Measurements from ENCODE around the gene OR3A2.
"Not testable (repeated sequence)": the region's sequence is repeated elsewhere in the genome, so short reads cannot be mapped to it uniquely, and the experiment has no call there.

Gene OR3A2

GRCh38 chr17:3385869-3386816 lies at the start of gene OR3A2:
Gene OR3A2 (minus strand): TSS chr17:3386308.
- no peak for DNase-seq (ENCODE audit: low read depth)

GRCh38 chr17:3433741-3434140 lies 47.6 kb upstream of the OR3A2 start, which contains the start of gene OR1E2:
Gene OR1E2 (minus strand): TSS chr17:3433841. CDS start chr17:3433841, 0 bp downstream.
- DNase-seq (ENCODE audit: low read depth): no peak

- not testable (repeated sequence) for DNase-seq (ENCODE audit: low read depth)
Observed at GRCh38 chr17:3433215-3433614, 47.1 kb upstream of the OR3A2 start.

- no peak for DNase-seq (ENCODE audit: low read depth)
Observed at GRCh38 chr17:3418222-3418621, 32.1 kb upstream of the OR3A2 start.

GRCh38 chr17:3415610-3416009 lies 29.5 kb upstream of the OR3A2 start:
- DNase-seq (ENCODE audit: low read depth): no peak

GRCh38 chr17:3412216-3412615 lies 26.1 kb upstream of the OR3A2 start:
- DNase-seq (ENCODE audit: low read depth): not testable (repeated sequence)

GRCh38 chr17:3411070-3411469 lies 25.0 kb upstream of the OR3A2 start, which contains the start of gene OR3A3:
Gene OR3A3 (plus strand): TSS chr17:3411370.
- no peak for DNase-seq (ENCODE audit: low read depth)

- DNase-seq (ENCODE audit: low read depth): not testable (repeated sequence)
Observed at GRCh38 chr17:3403856-3404255, 17.7 kb upstream of the OR3A2 start.

GRCh38 chr17:3401786-3402185 lies 15.7 kb upstream of the OR3A2 start:
- no peak for DNase-seq (ENCODE audit: low read depth)

- no peak for DNase-seq (ENCODE audit: low read depth)
Observed at GRCh38 chr17:3400055-3400454, 13.9 kb upstream of the OR3A2 start.

- DNase-seq (ENCODE audit: low read depth): no peak
Observed at GRCh38 chr17:3398310-3398709, 12.2 kb upstream of the OR3A2 start, which contains the start of gene OR1E1. Gene OR1E1 (minus strand): TSS chr17:3398410. CDS start chr17:3398410, 0 bp downstream.

GRCh38 chr17:3397801-3398200 lies 11.7 kb upstream of the OR3A2 start:
- not testable (repeated sequence) for DNase-seq (ENCODE audit: low read depth)

- DNase-seq (ENCODE audit: low read depth): no peak
Observed at GRCh38 chr17:3389791-3390190, 3.7 kb upstream of the OR3A2 start.

GRCh38 chr17:3381957-3382356 lies 4.2 kb downstream of the OR3A2 start:
- no peak for DNase-seq (ENCODE audit: low read depth)

GRCh38 chr17:3378321-3378720 lies 7.8 kb downstream of the OR3A2 start:
- DNase-seq (ENCODE audit: low read depth): no peak

- not testable (repeated sequence) for DNase-seq (ENCODE audit: low read depth)
Observed at GRCh38 chr17:3371167-3371566, 14.9 kb downstream of the OR3A2 start.

- DNase-seq (ENCODE audit: low read depth): not testable (repeated sequence)
Observed at GRCh38 chr17:3342782-3343181, 43.3 kb downstream of the OR3A2 start.

GRCh38 chr17:3335876-3336275 lies 50.2 kb downstream of the OR3A2 start:
- DNase-seq (ENCODE audit: low read depth): no peak

GRCh38 chr17:3318336-3318735 lies 67.8 kb downstream of the OR3A2 start:
- DNase-seq (ENCODE audit: low read depth): no peak

- no peak for DNase-seq (ENCODE audit: low read depth)
Observed at GRCh38 chr17:3316836-3317235, 69.3 kb downstream of the OR3A2 start.

GRCh38 chr17:3308603-3309002 lies 77.5 kb downstream of the OR3A2 start:
- no peak for DNase-seq (ENCODE audit: low read depth)

GRCh38 chr17:3298260-3298659 lies 87.8 kb downstream of the OR3A2 start, which contains the start of gene OR3A1:
Gene OR3A1 (minus strand): TSS chr17:3298360. CDS start chr17:3292582, 5,778 bp downstream.
- no peak for DNase-seq (ENCODE audit: low read depth)

- no peak for DNase-seq (ENCODE audit: low read depth)
Observed at GRCh38 chr17:3295632-3296031, 90.5 kb downstream of the OR3A2 start.
